GM19238 (cell line): ENCODE data around the gene SMIM23.

Experiments
- DNase-seq: peaks from one replicate; pipeline ENCODE4 v3.0.0; 2011; ENCODE audit warnings: low spot score; ENCODE audit not compliant: insufficient read length

The SMIM23 gene

GRCh38 chr5:171813813-171814490 lies 28.3 kb downstream of the SMIM23 start:
- DNase-seq = no peak

DNA sequence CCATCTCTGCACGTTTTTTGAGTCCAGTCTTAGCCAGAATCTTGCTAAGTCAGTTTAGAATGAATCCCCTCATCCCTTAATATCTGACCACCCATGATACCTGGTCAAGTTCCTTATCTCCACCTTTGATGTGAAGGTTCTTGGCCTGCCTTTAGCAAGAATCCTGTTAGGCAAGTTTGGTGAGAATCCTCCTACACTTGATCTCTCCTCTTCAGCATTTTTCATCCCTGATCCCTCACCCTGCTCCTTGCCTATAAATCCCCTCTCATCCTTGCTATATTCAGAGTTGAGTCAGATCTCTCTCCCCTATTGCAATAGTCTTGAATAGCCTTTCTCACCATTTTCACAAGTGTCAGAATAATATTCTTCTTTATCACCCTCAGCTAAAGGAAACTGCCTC lies 31.0 kb downstream of the SMIM23 start:
- DNase-seq = no peak

- DNase-seq = no peak
These were observed 34.9 kb downstream of the SMIM23 start for GRCh38 chr5:171820561-171820960.

GRCh38 chr5:171821286-171821685 lies 35.7 kb downstream of the SMIM23 start:
- DNase-seq = no peak

- no peak for DNase-seq
These were observed 37.7 kb downstream of the SMIM23 start for GRCh38 chr5:171823269-171823668.

GRCh38 chr5:171825051-171825450 lies 39.4 kb downstream of the SMIM23 start:
- DNase-seq = no peak

DNA sequence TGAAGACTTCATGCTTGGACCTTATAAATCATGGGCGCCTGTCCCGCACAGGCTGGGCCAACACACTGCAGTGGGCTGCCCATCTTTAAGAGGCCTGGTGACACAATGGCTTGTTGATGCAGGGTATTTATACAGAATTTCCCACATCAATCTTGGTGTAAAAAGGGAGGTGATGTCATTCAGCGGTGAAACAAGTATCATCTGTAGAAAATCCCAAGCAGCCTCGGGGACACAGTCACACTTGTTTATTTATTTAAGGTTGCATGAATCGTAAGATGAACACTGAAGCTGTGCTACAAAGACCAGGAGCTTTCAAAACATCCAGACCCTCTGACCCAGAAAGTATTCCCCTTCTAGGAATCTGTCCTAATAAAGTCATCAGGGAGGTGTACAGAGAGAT lies 40.5 kb downstream of the SMIM23 start:
- DNase-seq = no peak

- no peak for DNase-seq
These were observed 41.5 kb downstream of the SMIM23 start for GRCh38 chr5:171827162-171827561.

DNA sequence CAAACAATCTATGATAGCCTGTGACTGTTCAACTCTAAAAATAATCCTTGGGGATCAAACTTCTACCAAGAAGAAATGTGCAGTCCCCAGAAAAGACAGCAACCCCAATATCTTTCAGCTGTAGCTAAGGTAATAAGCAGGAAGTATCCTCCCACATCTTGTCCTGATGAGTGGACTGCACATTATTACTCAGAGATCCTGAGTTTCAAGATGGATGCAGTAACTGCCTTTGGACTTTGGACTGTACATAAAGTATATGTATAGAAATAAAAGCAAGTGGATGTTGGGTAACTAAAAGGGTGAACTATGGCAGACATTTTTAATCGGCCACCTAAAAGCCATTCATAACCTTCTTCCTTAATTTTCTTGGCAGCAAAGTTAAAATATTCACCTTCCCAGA lies 45.1 kb downstream of the SMIM23 start:
- DNase-seq = no peak

DNA sequence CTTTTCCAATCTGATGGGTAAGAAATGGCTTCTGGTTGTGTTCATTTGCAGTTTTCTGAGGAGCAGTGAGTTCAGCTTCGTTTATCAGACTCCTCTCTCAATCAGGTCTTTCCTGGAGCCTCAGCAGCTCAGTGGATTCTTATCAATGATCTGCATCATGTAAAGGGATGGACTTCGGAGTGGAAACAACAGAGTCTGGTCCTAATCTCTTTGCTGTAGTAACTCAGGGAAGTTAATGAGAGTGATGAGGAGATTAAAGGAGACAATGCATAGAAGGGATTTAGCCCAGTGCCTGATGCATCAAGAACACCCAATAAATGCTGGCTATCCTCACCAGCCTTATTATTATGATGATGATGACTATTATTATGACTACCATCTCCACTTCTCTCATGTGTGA lies 47.2 kb downstream of the SMIM23 start:
- no peak for DNase-seq

DNA sequence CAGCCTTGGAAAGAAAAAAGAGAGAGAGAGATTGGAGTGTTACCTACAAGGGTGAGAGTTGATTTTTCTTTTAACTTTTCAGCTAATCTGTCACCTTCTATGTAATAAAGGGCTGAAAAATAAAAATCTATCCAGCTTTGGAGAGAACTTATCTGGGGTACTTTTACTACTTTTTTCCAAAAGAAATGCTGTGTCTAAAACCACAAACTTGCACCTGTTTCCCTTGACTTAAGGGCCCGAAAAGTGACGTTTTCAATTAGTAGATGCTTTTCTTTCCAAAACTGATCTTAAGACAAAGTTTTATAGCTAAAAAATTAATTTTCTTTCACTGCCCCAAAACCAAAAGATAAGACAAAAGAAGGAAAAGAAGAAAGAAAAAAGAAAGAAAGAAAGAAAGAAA lies 48.8 kb downstream of the SMIM23 start:
- no peak for DNase-seq

DNA sequence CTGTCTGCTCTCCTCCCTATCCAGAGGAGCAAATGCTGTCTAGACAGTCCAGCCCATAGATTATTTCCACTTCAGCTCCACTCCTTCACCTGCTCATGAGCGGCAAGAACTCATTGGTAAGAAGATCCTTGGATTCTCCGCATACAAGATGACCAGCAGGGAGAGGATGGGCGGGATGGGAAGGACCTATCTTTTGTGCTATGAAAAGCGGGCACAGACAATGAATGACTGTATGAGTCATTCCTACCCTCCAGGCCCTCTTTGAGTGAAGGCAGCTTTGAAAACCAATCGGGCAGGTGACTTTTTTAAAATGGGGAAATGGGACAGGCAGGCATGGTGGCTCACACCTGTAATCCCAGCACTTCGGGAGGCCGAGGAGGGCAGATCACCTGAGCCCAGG lies 49.4 kb downstream of the SMIM23 start:
- no peak for DNase-seq

GRCh38 chr5:171837522-171837921 lies 51.9 kb downstream of the SMIM23 start:
- DNase-seq = no peak

- no peak for DNase-seq
These were observed 52.4 kb downstream of the SMIM23 start for GRCh38 chr5:171838066-171838465.

GRCh38 chr5:171839112-171839511 lies 53.5 kb downstream of the SMIM23 start:
- DNase-seq = no peak

DNA sequence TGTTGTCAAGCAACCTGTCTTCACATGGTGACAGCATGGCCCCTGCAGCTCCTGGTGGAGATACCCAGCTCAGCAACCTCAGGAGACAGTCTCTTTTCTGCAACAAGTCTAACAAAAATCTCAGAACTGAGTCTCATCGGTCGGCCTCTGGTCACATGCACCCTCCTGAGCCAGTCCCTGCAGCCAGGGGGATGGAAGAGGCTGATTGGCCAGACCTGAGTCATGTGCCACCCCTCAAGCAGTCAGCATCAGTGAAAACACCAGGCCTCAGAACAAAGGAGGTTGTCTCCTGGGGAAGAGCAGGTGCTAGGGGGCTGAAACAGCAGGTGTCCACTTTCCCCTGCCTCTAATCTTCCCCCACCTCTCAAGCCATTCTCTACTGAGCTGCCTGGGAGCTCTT lies 54.4 kb downstream of the SMIM23 start:
- no peak for DNase-seq
